Measurements from ENCODE around the gene SCYL2. TPM values are rescaled to one million over a fixed set of nuclear protein-coding genes. Genes with fewer than 3 reads are reported as not detected.

The SCYL2 gene
- polyA plus RNA-seq, 1 donor from 2014 or later, result 101 TPM

DNA sequence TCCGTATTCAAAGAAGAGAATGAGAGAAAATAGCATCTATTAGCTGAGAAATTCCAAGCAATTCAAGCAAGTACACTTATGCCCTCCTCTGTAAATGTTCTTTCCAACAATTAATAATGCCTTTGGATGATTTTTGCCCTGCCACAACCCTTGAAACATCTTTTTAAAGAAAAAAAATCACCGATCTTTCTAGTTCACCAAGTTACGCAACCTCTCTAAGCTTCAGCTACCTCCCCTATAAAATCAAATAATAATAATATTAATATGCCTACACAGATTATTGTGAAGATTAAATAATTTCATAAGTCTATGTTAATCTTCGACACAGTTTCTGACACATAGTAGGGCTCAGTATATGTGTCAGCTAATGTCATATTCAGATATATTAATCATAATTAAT lies 19.2 kb upstream of the SCYL2 start:
- Histone ChIP-seq H3K9me2 (ENCODE audit: insufficient read depth, low read length) (no peaks in the 10 kb centered on the region), H3F3A (ENCODE audit: insufficient read depth, low read length, poor library complexity, severe bottlenecking) (no peaks in the 10 kb centered on the region), H3K27ac (ENCODE audit: low read length) (no peak overlapping the region), H3K4me2 (ENCODE audit: low read length) (no peak overlapping the region), H3K79me2 (replicated peaks; ENCODE audit: insufficient read depth, low read length) (no peaks in the 10 kb centered on the region), H3K9me3 (ENCODE audit: low read length) (no peaks in the 10 kb centered on the region), H3K9ac (ENCODE audit: low read length) (no peak overlapping the region), H3K27me3 (ENCODE audit: insufficient read depth, low read depth, low read length) (no peaks in the 10 kb centered on the region), H2AFZ (ENCODE audit: low read depth, low read length) (no peak overlapping the region), H3K4me3 (ENCODE audit: low read length) (no peak overlapping the region), H3K36me3 (ENCODE audit: insufficient read depth, low read length) (no peaks in the 10 kb centered on the region), H4K20me1 (ENCODE audit: insufficient read depth) (no peaks in the 10 kb centered on the region)
- TF ChIP-seq TAF1 (IDR thresholded peaks at IDR 0.05; ENCODE audit: low read depth) (no peak), EP300 (conservative IDR thresholded peaks at IDR 0.05; ENCODE audit: poor library complexity, severe bottlenecking) (no peak), SMC3 (conservative IDR thresholded peaks at IDR 0.05; ENCODE audit: poor library complexity) (no peak), RAD21 (conservative IDR thresholded peaks at IDR 0.05) (no peak), POLR2AphosphoS5 (IDR thresholded peaks at IDR 0.05) (no peak), EZH2 (IDR thresholded peaks at IDR 0.05; ENCODE audit: borderline replicate concordance, insufficient read depth, low read length, poor library complexity, severe bottlenecking) (no peak), MXI1 (conservative IDR thresholded peaks at IDR 0.05; ENCODE audit: poor library complexity, severe bottlenecking) (no peak)
- TF ChIP-seq, protein P1, sequence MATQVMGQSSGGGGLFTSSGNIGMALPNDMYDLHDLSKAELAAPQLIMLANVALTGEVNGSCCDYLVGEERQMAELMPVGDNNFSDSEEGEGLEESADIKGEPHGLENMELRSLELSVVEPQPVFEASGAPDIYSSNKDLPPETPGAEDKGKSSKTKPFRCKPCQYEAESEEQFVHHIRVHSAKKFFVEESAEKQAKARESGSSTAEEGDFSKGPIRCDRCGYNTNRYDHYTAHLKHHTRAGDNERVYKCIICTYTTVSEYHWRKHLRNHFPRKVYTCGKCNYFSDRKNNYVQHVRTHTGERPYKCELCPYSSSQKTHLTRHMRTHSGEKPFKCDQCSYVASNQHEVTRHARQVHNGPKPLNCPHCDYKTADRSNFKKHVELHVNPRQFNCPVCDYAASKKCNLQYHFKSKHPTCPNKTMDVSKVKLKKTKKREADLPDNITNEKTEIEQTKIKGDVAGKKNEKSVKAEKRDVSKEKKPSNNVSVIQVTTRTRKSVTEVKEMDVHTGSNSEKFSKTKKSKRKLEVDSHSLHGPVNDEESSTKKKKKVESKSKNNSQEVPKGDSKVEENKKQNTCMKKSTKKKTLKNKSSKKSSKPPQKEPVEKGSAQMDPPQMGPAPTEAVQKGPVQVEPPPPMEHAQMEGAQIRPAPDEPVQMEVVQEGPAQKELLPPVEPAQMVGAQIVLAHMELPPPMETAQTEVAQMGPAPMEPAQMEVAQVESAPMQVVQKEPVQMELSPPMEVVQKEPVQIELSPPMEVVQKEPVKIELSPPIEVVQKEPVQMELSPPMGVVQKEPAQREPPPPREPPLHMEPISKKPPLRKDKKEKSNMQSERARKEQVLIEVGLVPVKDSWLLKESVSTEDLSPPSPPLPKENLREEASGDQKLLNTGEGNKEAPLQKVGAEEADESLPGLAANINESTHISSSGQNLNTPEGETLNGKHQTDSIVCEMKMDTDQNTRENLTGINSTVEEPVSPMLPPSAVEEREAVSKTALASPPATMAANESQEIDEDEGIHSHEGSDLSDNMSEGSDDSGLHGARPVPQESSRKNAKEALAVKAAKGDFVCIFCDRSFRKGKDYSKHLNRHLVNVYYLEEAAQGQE (IDR thresholded peaks at IDR 0.05; ENCODE audit: borderline replicate concordance), result no peak
- TF ChIP-seq, protein P2, sequence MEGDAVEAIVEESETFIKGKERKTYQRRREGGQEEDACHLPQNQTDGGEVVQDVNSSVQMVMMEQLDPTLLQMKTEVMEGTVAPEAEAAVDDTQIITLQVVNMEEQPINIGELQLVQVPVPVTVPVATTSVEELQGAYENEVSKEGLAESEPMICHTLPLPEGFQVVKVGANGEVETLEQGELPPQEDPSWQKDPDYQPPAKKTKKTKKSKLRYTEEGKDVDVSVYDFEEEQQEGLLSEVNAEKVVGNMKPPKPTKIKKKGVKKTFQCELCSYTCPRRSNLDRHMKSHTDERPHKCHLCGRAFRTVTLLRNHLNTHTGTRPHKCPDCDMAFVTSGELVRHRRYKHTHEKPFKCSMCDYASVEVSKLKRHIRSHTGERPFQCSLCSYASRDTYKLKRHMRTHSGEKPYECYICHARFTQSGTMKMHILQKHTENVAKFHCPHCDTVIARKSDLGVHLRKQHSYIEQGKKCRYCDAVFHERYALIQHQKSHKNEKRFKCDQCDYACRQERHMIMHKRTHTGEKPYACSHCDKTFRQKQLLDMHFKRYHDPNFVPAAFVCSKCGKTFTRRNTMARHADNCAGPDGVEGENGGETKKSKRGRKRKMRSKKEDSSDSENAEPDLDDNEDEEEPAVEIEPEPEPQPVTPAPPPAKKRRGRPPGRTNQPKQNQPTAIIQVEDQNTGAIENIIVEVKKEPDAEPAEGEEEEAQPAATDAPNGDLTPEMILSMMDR (IDR thresholded peaks at IDR 0.05; ENCODE audit: poor library complexity, severe bottlenecking), result no peak

DNA sequence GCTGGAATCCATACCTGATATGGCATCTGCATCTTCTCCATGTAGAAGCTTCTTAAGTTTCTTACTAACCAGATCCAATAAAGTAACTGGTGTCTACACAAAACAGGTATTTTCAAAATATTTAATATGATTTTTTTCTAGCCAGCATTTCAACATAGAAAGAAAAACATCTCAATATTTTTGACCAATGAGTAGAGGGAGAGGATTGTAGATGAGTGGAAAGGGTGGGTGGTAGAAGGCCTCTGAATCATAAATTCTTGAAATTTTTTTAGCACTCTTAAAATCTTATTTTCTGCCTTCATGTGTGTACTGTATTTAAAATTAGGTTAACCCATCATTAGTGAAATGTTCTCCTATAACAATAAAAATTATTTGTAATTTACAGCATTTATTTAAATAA lies 18.1 kb upstream of the SCYL2 start:
- no peak overlapping the region for H3K4me3 ChIP-seq (ENCODE audit: low read length)
- H3K9me2 ChIP-seq (ENCODE audit: insufficient read depth, low read length), result no peaks in the 10 kb centered on the region
- H3F3A ChIP-seq (ENCODE audit: insufficient read depth, low read length, poor library complexity, severe bottlenecking), result no peaks in the 10 kb centered on the region
- H2AFZ ChIP-seq (ENCODE audit: low read depth, low read length), result no peak overlapping the region
- no peaks in the 10 kb centered on the region for H3K27me3 ChIP-seq (ENCODE audit: insufficient read depth, low read depth, low read length)
- TF ChIP-seq EP300 (conservative IDR thresholded peaks at IDR 0.05; ENCODE audit: poor library complexity, severe bottlenecking), result no peak
- TF ChIP-seq, protein P2 (IDR thresholded peaks at IDR 0.05; ENCODE audit: poor library complexity, severe bottlenecking), result no peak
- no peak overlapping the region for H3K27ac ChIP-seq (ENCODE audit: low read length)
- no peaks in the 10 kb centered on the region for H3K9me3 ChIP-seq (ENCODE audit: low read length)
- H4K20me1 ChIP-seq (ENCODE audit: insufficient read depth), result no peaks in the 10 kb centered on the region
- no peak overlapping the region for H3K9ac ChIP-seq (ENCODE audit: low read length)
- H3K36me3 ChIP-seq (ENCODE audit: insufficient read depth, low read length), result no peaks in the 10 kb centered on the region
- no peaks in the 10 kb centered on the region for H3K79me2 ChIP-seq (replicated peaks; ENCODE audit: insufficient read depth, low read length)
- H3K4me2 ChIP-seq (ENCODE audit: low read length), result no peak overlapping the region
